Measurements from ENCODE around the gene RTN3.

RTN3 gene

GRCh38 chr11:63738720-63739360, 57.5 kb downstream of the RTN3 start:
- peak; percentile 86 for TF ChIP-seq CTCF (IDR thresholded peaks at IDR 0.05; ENCODE audit: control insufficient read depth, insufficient read depth, low read depth, low read length, missing control alignments)
- H3K4me3 ChIP-seq (ENCODE audit: control insufficient read depth, low read depth, low read length), result no peak overlapping the region
- peak; percentile 52 for DNase-seq (ENCODE audit: low read depth)

DNA sequence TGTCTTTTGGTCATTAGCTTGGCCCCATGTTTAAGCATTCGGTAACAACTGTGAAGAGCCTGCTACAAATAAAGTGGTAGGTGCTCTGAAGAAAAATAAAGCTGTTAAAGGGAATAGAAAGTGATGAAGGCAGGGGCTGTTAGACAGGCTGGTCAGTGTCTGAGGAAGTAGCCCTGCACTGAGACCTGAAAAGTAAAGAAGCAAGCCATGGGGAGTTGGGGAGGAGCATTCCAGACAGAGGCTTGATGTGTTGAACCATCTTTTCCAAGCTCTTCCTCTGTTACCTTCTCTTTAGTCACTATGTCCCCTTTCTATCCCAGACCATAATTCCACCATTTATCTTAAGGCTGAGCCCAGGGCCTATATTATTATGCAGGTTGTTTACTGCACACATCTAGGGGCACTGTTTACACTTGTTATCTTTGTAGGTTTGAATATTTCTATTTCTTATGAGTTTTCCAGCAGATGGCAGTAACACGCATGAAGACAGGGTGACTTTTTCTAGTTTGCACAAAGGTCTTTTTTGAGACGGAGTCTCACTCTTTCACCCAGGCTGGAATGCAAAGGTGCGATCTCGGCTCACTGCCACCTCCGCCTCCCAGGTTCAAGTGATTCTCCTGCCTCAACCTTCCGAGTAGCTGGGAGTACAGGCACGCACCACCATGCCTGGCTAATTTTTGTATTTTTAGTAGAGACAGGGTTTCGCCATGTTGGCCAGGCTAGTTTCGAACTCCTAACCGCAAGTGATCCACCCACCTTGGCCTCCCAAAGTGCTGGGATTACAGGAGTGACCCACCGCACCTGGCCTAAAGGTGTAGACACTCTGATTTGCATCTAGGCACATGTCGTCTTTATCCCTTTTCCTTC, 64.2 kb downstream of the RTN3 start:
- H3K4me3 ChIP-seq (ENCODE audit: control insufficient read depth, low read depth, low read length), result no peak overlapping the region
- no peak for DNase-seq (ENCODE audit: low read depth)
- TF ChIP-seq CTCF (IDR thresholded peaks at IDR 0.05; ENCODE audit: control insufficient read depth, insufficient read depth, low read depth, low read length, missing control alignments), result no peak

DNA sequence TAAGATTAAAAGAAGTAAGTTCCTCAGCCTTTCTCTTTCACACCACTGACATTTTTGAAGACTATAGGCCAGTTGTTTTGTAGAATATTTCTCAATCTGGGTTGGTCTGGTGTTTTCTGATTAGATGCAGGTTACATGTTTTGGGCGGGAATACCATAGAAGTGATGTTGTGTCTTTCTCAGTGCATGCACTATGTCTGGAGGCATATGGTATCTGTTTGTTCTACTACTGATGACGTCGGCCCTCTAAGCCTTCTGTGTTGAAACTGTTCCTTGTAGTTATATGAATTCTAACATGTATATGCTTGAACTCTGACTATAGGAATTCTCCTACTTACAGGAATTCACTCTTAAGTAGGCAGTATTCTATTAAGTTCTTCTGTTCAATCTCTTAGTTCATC, 65.7 kb downstream of the RTN3 start:
- H3K4me3 ChIP-seq (ENCODE audit: control insufficient read depth, low read depth, low read length), result no peak overlapping the region
- TF ChIP-seq CTCF (IDR thresholded peaks at IDR 0.05; ENCODE audit: control insufficient read depth, insufficient read depth, low read depth, low read length, missing control alignments), result no peak
- DNase-seq (ENCODE audit: low read depth), result no peak

GRCh38 chr11:63749624-63750023, 68.3 kb downstream of the RTN3 start:
- TF ChIP-seq CTCF (IDR thresholded peaks at IDR 0.05; ENCODE audit: control insufficient read depth, insufficient read depth, low read depth, low read length, missing control alignments), result no peak
- DNase-seq (ENCODE audit: low read depth), result no peak
- no peak overlapping the region for H3K4me3 ChIP-seq (ENCODE audit: control insufficient read depth, low read depth, low read length)

DNA sequence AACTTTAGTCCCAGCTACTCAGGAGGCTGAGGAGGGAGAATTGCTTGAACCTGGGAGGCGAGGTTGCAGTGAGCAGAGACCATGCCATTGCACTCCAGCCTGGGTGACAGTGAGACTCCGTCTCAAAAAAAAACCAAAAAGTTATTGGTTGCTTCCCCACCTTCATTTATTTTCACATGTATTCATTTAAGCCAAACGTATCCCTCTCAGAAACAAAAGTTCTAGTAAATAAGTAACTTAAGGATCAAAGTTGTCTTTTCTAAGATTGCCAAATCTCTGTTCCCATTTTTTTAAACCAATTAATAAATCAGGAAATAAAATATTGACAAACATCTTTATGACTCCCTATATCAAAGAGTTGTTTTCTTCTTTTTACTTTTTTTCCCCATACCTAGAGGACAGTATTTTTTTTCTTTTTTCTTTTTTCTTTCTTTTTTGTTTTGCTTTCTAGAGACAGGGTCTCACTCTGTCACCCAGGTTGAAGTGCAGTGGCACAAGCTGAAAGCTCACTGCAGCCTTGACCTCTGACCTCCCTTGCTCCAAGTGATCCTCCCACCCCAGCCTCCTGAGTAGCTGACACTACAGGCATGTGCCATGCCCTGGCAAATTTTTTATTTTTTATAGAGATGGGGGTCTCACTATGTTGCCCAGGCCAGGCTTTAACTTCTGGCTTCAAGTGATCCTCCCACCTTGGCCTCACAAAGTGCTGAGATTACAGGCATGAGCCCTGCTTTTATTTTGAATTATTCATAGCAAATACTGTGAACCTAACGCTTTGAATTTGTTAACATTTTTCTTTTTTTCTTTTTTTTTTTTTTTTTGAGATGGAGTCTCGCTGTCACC, 75.8 kb downstream of the RTN3 start:
- TF ChIP-seq CTCF (IDR thresholded peaks at IDR 0.05; ENCODE audit: control insufficient read depth, insufficient read depth, low read depth, low read length, missing control alignments), result no peak
- no peak for DNase-seq (ENCODE audit: low read depth)
- no peak overlapping the region for H3K4me3 ChIP-seq (ENCODE audit: control insufficient read depth, low read depth, low read length)

GRCh38 chr11:63760487-63761079, 79.3 kb downstream of the RTN3 start:
- H3K4me3 ChIP-seq (ENCODE audit: control insufficient read depth, low read depth, low read length), result no peak overlapping the region
- TF ChIP-seq CTCF (IDR thresholded peaks at IDR 0.05; ENCODE audit: control insufficient read depth, insufficient read depth, low read depth, low read length, missing control alignments), result no peak
- DNase-seq (ENCODE audit: low read depth), result no peak
